ENCODE measurements around the gene MKRN2OS.

The MKRN2OS gene

GRCh38 chr3:12489832-12490231 lies 55.5 kb downstream of the MKRN2OS start:
- peak; percentile 54 for TF ChIP-seq TEAD4 (IDR thresholded peaks at IDR 0.05)
- TF ChIP-seq MAX (IDR thresholded peaks at IDR 0.05) = no peak
- no peak for TF ChIP-seq NFIC (IDR thresholded peaks at IDR 0.05)

Measured in Ishikawa (cell line).